HEK293 (cell line): ENCODE measurements around the gene RORC.

Source experiments
- CTCF ChIP-seq: fragments of 450-650 bp; formaldehyde crosslinking; IDR thresholded peaks from 2 replicates; pipeline ENCODE4 v1.5.1; 2016; ENCODE audit warnings: missing biosample characterization, missing genetic modification characterization
- PRDM4 ChIP-seq: fragments of 450-650 bp; formaldehyde crosslinking; IDR thresholded peaks from 2 replicates; pipeline ENCODE4 v1.5.1; 2017; ENCODE audit warnings: missing biosample characterization, missing genetic modification characterization
- ZBTB11 ChIP-seq: fragments of 450-650 bp; formaldehyde crosslinking; conservative IDR thresholded peaks from 2 replicates; pipeline ENCODE4 v1.5.1; 2016; ENCODE audit warnings: low read depth, missing biosample characterization, missing genetic modification characterization
- ZBTB26 ChIP-seq: fragments of 450-650 bp; formaldehyde crosslinking; optimal IDR thresholded peaks from 2 replicates; pipeline ENCODE3; 2016; ENCODE audit warnings: missing biosample characterization, mild to moderate bottlenecking, missing genetic modification characterization
- ZNF114 ChIP-seq: fragments of 450-650 bp; formaldehyde crosslinking; IDR thresholded peaks from 2 replicates; pipeline ENCODE4 v1.5.0; 2017; ENCODE audit warnings: missing biosample characterization, missing genetic modification characterization
- ZNF324 ChIP-seq: fragments of 450-650 bp; formaldehyde crosslinking; IDR thresholded peaks from 2 replicates; pipeline ENCODE4 v1.5.1; 2016; ENCODE audit warnings: missing biosample characterization, missing genetic modification characterization
- ZNF707 ChIP-seq: fragments of 450-650 bp; formaldehyde crosslinking; IDR thresholded peaks from 2 replicates; pipeline ENCODE4 v1.5.1; 2016; ENCODE audit warnings: missing biosample characterization, missing genetic modification characterization

GRCh38 chr1:151829352-151830046 lies 2.1 kb downstream of the RORC start:
- no peak for TF ChIP-seq CTCF (tag by site-specific recombination)
- TF ChIP-seq ZNF114 (tag by site-specific recombination), result no peak
- TF ChIP-seq ZBTB26, result no peak
- no peak for TF ChIP-seq PRDM4 (tag by site-specific recombination)
- TF ChIP-seq ZNF324 (tag by site-specific recombination), result no peak
- TF ChIP-seq ZNF707 (tag by site-specific recombination), result no peak
- no peak for TF ChIP-seq ZBTB11 (tag by site-specific recombination)
